Stimulated activated CD8-positive, alpha-beta memory T cell treated with anti-CD3 and anti-CD28 coated beads, Interleukin-7, amount 100 ng/mL, for 24 hours (primary cell): Measurements from ENCODE around the gene UGT1A1.

Experiments
- DNase-seq: peaks from one replicate; pipeline ENCODE4 v3.0.0-alpha.2; 2020; ENCODE audit warnings: low read depth

The UGT1A1 gene

GRCh38 chr2:233817361-233817911 lies 57.4 kb downstream of the UGT1A1 start:
- DNase-seq: no peak

- DNase-seq: no peak
Measured at GRCh38 chr2:233817995-233818638, 58.0 kb downstream of the UGT1A1 start.

DNA sequence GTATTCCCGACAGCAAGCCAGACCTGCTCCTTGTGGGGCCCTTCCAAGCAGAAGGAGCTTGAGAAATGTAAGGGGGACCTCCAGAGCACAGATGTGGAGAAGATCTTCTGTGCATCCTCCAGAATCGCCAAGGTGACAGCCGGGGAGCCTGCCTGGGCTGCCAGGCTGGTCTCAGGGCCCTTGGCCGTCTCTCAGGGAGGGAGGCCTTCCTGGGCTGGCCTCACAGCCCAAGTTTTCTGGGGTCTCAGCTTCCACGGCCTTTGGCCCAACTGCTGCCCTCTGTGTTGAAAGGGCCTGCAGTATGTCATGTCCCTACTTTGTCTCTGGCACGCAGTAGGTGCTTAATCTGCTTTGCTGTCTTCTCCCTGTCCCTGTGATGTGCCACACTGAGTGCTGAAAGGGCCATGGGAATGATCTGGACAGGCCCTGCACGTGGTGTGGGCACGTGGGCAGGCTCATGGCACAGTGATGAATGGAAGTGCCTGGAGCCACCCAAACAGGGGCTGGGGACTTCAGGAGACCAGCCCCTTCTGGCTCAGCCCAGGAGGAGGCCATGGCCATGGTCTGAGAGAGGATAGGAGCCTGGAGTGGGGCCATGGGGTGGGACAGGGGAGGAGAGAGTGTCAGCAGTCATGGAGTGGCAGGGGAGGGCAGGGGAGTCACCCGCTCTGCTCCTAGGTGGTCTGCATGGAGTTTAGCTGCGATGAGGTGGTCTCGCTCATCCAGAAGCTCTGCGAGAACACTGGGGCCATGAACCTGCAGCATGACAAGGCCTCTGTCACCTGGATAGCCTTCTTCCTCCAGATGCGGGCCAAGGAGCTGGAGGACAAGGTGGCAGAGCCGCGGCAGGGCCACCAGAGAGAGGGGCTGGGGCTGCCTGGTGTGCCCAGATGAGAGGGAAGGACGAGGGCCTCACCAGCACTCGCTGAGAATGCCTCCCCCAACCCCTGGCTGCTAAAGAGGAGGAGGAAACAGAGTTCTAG lies 58.9 kb downstream of the UGT1A1 start:
- no peak for DNase-seq

GRCh38 chr2:233819884-233820773 lies 60.1 kb downstream of the UGT1A1 start:
- DNase-seq: no peak

DNA sequence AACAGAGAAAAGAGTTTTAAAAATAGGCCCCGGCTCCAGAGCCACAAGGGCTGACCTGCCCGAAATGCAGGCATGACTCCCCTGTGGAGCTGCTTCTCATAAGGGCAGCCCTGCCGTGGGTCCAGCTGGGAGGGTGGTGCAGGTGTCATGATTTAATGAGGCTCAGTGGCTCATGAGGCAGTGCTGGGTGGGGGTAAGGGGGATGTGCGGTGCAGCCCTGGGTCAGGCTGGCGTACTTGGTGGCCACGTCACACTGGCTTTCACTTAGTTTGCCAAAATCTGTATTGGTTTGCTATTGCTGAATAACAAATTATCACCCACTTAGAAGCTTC lies 60.7 kb downstream of the UGT1A1 start:
- no peak for DNase-seq

DNA sequence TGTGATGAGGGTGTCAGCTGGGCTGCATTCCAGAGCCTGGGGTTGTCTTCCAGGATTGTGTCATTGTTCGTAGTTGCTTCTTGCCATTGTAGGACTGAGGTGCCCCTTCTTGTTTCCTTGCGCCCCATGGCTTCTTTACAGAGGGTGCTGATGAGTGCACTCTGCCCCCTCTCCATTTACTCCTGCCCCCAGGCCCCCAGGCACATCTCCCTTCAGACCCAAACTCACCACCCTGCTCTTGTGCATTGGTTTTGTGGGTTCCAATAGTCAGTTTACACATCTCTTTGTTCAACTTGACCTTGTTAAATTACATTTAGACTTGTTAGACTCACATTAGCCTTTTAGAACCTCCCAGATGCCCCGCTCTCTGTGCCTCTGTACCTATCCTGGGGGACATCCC lies 61.1 kb downstream of the UGT1A1 start:
- no peak for DNase-seq

GRCh38 chr2:233821709-233822100 lies 61.6 kb downstream of the UGT1A1 start:
- DNase-seq: no peak

DNA sequence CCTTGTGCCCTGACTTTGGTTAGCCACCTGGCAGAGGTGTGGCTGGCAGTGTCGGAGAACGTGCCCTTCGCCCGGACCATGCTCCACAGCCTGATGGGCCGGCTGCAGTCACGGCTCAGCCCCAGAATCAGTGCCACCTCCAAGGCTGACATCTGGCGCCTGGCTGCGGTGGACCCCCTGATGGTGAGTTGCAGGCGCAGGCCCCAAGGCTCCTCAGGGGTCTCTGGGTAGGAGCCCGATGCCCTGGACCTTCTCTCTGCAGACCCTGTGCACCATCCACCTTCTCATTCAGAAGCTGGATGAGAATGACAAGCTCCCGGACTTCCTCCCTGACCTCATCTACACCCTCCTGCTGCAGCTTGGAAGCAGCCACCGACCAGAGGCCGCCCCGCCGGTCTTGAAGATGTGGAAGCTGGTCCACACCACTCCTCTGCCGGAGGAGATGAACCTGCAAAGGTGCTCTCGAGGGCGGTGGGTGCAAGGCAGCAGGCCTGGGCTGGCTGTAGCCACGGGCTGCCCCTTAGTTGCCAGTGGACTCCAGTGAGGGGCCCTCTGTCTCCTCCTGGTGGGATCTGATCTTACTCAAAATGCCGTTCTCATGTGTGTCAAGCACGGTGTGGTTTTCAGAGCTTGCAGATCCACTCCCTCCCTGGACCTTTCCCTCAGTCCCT lies 62.2 kb downstream of the UGT1A1 start:
- DNase-seq: no peak
